ENCODE data around the gene NRXN3.

The NRXN3 gene

DNA sequence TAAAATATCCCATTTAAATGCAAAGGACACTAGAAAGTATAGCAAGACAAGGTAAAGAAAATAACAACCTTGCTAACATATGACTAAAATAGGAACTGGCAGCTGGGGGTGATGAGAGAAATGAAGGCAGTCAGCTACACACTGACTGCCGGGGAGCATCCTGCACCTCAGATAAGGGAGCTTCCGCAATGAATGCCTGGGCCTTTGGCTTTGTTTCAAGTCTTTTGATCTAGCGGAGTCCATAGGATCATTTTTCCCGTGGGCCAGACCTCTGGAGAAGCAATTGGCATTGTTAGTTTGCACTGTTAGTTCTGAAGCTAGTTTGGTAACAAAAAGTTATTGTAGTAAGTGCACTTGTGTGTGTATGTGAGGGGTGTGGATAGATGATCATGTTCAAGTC lies 1401.2 kb downstream of the NRXN3 start:
- no peak for DNase-seq

GRCh38 chr14:79573486-79573885 lies 1403.3 kb downstream of the NRXN3 start:
- DNase-seq, result no peak

- DNase-seq, result no peak
Observed at GRCh38 chr14:79575032-79575431, 1404.9 kb downstream of the NRXN3 start.

DNA sequence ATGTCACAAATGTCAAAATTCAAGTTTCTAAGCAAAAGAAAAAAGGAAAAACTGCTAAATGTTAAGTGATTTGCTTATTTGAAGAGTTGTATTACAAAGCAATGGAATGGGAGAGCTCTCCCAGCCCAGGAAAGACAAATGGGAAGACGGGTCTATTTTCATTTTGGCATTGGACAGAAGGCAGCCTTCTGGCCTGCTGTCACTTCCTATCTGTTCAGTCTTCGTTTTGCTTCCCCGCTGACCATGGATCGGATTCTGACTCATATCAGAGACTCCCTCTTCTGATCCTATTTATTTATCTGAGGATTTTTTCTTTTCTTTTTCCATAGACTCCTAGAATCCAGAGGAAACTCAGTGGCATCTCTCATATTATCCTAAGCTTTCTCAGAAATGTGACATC lies 1406.3 kb downstream of the NRXN3 start:
- DNase-seq, result no peak

- no peak for DNase-seq
Observed at GRCh38 chr14:79578470-79578869, 1408.3 kb downstream of the NRXN3 start.

DNA sequence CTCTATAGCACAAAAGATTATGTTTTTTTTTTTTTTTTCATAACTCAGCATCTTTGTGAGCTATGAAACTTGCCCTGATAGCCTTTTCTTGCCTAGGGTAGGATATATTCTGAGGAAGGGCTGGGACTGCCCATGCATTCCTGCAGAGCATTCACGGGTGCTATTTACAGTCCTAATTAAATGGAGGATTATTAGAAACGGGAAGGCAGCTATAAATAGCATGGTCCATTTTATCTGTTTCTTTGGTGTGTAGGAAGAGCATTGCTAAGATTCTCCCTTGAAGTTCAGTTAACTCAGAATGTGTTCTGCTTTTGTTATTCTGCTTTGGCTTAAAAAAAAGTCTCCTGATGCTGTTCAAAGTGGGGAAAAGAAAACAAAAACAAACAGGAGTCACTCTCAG lies 1410.2 kb downstream of the NRXN3 start:
- no peak for DNase-seq

DNA sequence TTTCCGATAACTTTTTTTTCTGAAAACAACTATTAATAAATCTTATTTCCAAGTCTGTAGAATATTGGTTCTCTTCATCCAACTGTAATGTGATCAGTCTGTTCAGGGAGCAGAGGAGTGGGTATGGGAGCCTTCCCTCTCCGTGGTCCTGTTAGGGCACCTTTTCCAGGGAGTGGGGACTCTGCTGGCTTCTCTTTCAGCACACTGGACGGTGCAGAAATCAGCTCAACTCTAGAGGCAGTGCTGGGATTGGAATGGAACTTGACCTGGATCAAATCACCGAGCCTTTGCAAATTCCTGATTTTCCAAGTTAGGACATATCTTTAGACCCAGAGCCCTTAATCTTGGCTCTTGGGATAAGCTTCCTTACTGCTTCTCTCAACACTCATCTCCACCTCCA lies 1410.7 kb downstream of the NRXN3 start:
- DNase-seq, result no peak

- DNase-seq, result no peak
Observed at GRCh38 chr14:79581912-79582576, 1411.9 kb downstream of the NRXN3 start.

DNA sequence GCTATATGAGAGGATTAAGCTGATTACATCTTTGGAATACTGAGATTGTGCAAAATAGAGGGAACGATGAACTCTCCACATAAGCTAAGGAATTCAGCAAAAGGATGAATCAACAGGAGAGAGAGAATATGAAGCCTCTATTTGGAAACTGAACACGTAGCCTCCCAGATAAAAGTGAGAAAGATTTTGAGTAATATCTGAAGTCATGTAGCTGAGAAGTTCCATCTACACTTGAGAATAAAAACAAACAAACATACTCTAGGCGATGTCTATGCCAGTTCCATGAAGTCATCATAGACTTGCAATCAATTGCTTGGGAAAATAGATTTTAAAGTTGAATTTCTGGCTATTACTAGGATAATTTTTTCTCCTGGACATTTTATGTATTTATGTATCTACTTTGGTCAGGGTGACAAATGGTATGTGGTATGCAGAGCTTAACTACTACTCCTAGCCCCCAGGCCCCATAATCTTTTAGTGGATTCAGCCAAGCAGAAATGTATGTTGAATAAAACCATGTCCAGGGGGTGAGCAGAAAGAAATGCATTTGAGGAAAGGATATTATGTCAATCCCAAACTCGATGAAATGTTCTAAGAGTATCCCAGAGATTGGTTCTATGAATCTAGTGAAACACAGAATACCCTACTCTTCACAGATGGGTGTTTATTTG lies 1413.7 kb downstream of the NRXN3 start:
- DNase-seq, result no peak

- no peak for DNase-seq
Observed at GRCh38 chr14:79584679-79585078, 1414.5 kb downstream of the NRXN3 start.

GRCh38 chr14:79585845-79586244 lies 1415.7 kb downstream of the NRXN3 start:
- DNase-seq, result no peak

GRCh38 chr14:79586416-79586815 lies 1416.2 kb downstream of the NRXN3 start:
- DNase-seq, result no peak

DNA sequence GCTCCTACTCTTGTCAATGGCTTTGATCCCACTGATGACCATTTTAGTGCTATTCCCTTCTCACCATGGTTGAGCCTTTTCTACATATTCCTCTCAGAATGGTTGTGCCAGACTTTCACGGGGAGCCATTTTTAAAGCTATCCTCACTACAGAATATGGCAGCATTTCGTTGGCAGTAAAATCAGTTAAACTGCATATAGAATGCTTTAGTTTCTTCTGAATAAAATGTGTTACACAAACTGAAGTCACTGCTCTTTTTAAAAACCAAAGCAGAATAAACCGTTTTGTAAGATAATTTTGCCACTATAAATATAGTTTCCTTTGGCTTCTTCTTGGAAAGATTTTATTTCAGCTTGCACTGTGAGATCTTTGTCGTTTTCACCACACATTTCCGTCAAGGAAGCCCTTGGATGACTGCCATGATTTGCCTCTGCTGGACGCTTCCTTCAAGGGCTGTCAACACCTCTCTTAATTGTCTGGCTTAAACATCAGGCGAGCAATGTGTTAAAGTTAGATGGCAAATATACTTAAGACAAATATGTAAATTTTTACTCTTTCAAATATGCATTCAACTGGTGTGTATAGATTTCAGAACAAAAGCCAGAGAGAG lies 1416.9 kb downstream of the NRXN3 start:
- no peak for DNase-seq

DNA sequence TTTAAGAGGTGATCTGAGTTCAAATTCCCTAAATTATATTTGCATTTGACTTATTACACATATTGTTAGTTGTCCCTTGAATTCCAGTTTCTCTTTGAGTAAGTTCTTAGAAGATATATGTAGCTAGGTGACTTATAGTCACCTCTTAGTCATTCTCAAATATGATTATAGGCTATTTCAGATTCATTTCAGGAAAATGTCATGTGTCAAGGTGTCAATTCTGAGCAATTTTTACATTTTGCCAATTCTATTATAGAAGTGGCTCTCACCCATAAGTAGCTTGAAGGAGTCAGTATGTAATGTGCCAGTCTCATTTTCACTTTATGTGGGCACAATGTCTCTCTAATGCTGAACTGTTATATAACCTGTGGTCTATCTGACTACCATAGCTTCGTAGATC lies 1417.7 kb downstream of the NRXN3 start:
- DNase-seq, result no peak

DNA sequence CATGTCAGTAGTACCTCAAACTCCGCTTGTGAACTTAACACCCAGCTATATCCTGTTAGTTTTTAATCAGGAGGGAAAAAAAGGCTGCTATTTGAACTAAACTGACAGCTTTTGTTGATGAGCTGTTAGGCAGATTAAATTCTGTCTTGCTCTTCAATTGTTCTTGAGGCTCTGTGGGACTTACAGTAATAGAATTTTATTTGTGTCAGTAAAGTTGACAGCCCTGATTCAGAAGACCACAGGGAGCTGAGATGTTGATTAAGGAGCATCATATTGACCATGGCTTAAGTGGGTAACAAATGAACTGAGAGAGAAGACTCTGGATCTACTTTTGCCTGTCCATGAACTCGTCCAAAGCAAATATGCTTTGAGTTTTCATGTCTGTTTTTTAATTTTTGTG lies 1418.2 kb downstream of the NRXN3 start:
- DNase-seq, result no peak

DNA sequence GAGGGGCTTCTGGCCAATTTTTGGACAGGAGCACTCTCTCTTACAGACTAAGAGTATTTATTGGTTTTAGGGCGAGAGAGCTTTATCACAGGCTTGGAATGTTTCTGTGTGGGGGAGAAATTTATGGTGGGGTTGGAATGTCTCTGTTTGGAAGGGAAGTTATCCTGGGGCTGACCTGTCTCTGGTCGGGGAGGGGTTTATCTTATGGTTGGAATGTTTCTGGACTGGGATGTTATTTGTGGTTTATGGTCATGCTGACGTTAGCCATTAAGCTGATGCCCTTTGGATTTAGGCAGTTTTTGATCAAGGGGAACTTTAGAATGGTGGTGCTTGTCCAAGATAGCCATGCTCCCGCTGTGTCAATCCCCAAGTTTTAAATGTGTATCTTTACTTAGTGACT lies 1426.4 kb downstream of the NRXN3 start:
- no peak for DNase-seq

DNA sequence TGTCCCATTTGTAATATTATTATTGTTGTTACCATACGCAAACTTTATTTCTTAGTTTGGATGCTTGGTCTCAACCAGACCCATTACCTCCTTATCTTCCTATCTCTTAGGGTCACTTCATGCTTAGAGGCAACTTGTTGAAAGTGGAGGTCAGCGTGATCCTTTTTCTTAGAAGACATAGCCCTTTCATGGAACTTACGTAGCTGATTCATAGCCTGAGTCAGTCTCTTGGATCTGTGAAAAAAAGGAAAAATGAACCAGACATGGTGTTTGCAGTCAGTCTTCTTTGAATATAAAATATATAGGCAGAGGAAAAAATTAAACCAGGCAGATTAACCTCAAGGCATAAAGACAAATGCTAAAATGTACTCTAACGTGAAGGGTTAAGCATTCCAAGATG lies 1427.4 kb downstream of the NRXN3 start:
- no peak for DNase-seq

DNA sequence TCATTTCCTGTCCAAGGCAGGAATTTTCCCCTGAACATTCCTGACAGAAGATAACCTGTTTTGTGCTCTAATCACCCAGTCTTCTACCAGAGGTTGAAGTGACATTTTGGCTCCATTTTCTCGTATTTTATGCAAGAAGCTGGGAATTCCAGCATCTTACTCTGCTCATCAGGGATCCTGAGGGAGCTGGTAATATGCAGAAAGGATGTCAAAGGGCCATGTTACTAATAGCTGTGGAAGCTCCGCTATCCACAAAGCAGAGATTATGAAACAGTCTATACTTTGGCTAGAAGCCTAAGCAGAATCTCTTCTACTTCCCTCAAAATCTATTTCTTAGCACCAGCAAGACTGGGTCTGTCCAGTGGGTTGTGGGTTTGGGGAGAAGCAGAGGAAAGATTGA lies 1428.2 kb downstream of the NRXN3 start:
- no peak for DNase-seq

GRCh38 chr14:79599239-79599638 lies 1429.1 kb downstream of the NRXN3 start:
- no peak for DNase-seq

DNA sequence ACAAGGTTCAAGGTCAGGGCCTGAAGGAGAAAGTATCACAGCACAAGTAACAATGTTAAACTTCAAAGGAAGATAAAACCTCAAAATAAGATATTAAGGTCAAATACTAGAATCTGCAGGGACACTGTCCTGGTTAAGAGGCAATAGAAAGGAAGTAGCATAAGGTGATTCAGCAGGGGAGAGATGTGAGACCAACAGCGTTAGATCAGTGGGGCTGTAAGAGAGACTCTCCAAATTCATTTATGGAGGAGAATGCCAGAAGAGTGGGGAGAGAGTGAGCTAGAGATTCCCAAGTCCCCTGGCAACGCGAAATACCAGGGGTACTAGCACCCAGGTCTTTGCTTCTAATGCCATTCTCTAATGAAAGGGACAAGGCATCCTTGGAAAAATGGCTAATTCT lies 1430.2 kb downstream of the NRXN3 start:
- DNase-seq, result no peak

DNA sequence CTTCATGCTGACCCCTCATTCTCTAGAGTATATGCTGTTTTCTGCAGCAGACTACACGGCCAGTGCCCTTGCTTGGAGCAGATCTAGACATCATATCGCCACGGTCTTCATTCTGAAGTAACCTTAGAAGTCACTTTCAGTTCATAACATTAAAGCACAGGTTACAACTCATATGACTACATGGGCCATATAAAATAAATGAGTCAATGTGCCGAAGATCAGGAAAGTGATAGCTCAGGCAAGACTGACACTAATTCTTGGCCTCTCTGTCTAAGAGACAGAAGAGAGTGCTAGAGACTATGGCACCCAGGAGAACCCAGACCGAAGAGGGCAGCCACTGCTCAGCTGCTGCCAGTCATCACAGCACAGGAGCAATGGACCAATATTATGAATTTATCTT lies 1431.4 kb downstream of the NRXN3 start:
- no peak for DNase-seq

DNA sequence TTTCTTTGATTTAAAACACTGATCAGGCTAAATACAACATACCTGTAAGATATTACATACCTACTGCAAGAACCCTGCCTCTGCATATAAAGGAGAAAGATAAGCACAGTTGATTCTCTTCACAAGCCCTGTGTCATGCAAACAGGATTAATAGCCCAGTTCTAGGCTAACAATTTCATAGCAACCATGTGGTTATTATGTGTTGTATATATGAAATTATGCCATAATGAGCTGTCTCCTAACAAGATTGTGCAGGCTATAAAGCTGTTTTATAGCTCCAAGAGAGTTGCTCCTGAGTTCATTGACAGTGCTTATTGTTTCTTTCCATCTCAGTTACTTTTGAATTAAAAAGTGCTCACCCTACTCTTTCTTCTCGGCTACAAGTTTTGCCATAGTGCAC lies 1431.9 kb downstream of the NRXN3 start:
- DNase-seq, result no peak

DNA sequence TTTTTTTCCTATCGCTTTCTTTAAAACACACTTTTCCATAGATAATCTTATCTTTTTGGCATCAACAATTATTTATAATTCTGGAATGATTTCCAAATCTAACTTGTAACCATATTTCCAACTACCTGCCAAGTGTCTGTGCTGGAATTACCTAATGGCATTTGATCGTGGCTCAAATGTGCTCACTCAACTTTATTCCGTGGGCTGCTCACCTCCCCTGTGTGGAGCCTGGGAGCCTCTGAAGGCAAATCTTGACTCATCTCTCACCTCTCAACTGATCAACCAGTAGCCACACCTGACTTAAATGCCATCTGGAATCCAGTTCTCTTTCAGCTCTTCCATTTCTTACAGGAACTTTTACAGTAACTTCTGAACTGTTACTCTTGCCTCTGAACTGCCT lies 1432.6 kb downstream of the NRXN3 start:
- DNase-seq, result no peak

- no peak for DNase-seq
Observed at GRCh38 chr14:79605849-79606248, 1435.7 kb downstream of the NRXN3 start.

GRCh38 chr14:79608446-79608845 lies 1438.3 kb downstream of the NRXN3 start:
- no peak for DNase-seq

All from DMS53 (cell line).